ENCODE data around the gene U2SURP. TPM values are rescaled to one million over a fixed set of nuclear protein-coding genes. Genes with fewer than 3 reads are reported as not detected.

U2SURP gene
- total and polyA plus RNA-seq, 2 donors (not counting 3 experiments of a cell fraction or from before 2014, with no cell fraction given), result 12.6 to 92.4 TPM

GRCh38 chr3:143016321-143016972, 15.1 kb downstream of the U2SURP start:
- POLR2A ChIA-PET, result no interaction called here
- Histone ChIP-seq H3K9ac (replicated peaks; ENCODE audit: extremely low read depth, insufficient read depth, low read length) (no peak overlapping the region), H3K9me3 (replicated peaks; ENCODE audit: control insufficient read depth, insufficient read depth, low read length) (no peaks in the 10 kb centered on the region), H3K9me1 (replicated peaks; ENCODE audit: control insufficient read depth, extremely low read depth, insufficient read depth, low read length) (no peaks in the 10 kb centered on the region), H3K36me3 (ENCODE audit: control insufficient read depth in 2 of 2, extremely low read depth in 1 of 2, insufficient read depth in 2 of 2, low read length in 2 of 2) (peaks cover 4 to 24% of the 10 kb centered on the region in 2 experiments), H3K27ac (ENCODE audit: insufficient read depth, low read depth, low read length) (no peak overlapping the region), H4K20me1 (replicated peaks; ENCODE audit: control insufficient read depth, extremely low read depth, insufficient read depth, low read length) (no peaks in the 10 kb centered on the region), H3K4me2 (ENCODE audit: insufficient read depth, low read length) (no peak overlapping the region), H3K4me3 (replicated peaks in 1 of 3; ENCODE audit: insufficient read depth in 1 of 3, low read depth in 1 of 3, low read length in 3 of 3) (no peak overlapping the region), H3K27me3 (ENCODE audit: control insufficient read depth in 2 of 2, insufficient read depth in 2 of 2, low read length in 2 of 2) (no peaks in the 10 kb centered on the region), H3K79me2 (ENCODE audit: control insufficient read depth, insufficient read depth, low read length) (peaks cover 28% of the 10 kb centered on the region), H3K4me1 (ENCODE audit: control insufficient read depth, extremely low read depth, insufficient read depth, low read length) (no peaks in the 10 kb centered on the region), H2AFZ (ENCODE audit: low read depth, low read length) (no peak overlapping the region)
- BruUV-seq (replicated peaks), result no TSS peak
- intact Hi-C loops (cut with micrococcal nuclease) (loop anchor here (5.0 kb wide), 1 partner anchor 1726 kb away; no protein-coding TSS in a partner anchor), dilution Hi-C loops (cut with MboI; ENCODE audit: extremely low pct_ligation_motif_present, low sequenced_read_pairs) (no loop called here)
- CTCF ChIA-PET, result interaction anchor here (0.7 to 2.1 kb wide), 19 partner anchors 8 to 891 kb away, joined by 3 to 13 read pairs (median 5); partner anchors contain the start of gene U2SURP
- peak; percentile 38 for FAIRE-seq
- peak; percentile 48 for DNase-seq (ENCODE audit: low read depth, low spot score)
- no peak for TF ChIP-seq EZH2 (IDR thresholded peaks at IDR 0.05; ENCODE audit: borderline replicate concordance, low read depth, low read length, severe bottlenecking)
- no peak for TF ChIP-seq POLR2A (IDR thresholded peaks at IDR 0.05; ENCODE audit: low read depth, low read length)
- no peak for TF ChIP-seq FOS (IDR thresholded peaks at IDR 0.05; ENCODE audit: borderline replicate concordance, insufficient read depth, low read length)
- TF ChIP-seq MYC (IDR thresholded peaks at IDR 0.05; ENCODE audit: low read depth, low read length), result no peak
- TF ChIP-seq CTCF (IDR thresholded peaks at IDR 0.05; ENCODE audit: extremely low read depth in 1 of 2, insufficient read depth in 1 of 2, low read depth in 1 of 2, low read length in 2 of 2), result peak; percentile 28 to 41
- no peak for TF ChIP-seq GATA2 (IDR thresholded peaks at IDR 0.05; ENCODE audit: insufficient read depth, insufficient read length, low read depth, low read length)
